Gastrocnemius medialis (tissue), 4 donors: ENCODE measurements around the gene TMCC3.

Experiments used
- CTCF ChIP-seq, 5 experiments: fragments of 450-650 bp in 3 of 5; fragments of 200-600 bp in 2 of 5; sonication (generic) in 2 of 5; IDR thresholded peaks in 4 of 5; conservative IDR thresholded peaks in 1 of 5; 1 replicate in 4 of 5; 2 replicates in 1 of 5; pipeline ENCODE4 v1.5.1; 2016 to 2019; ENCODE audit warnings: antibody characterized with exemption in 5 of 5, mild to moderate bottlenecking in 3 of 5, moderate library complexity in 3 of 5
- POLR2A ChIP-seq, 2 donors: fragments of 450-650 bp; IDR thresholded peaks; one replicate each; pipeline ENCODE4 v1.6.1; 2017; ENCODE audit warnings: antibody characterized with exemption in 2 of 2, mild to moderate bottlenecking in 2 of 2, moderate library complexity in 2 of 2

GRCh38 chr12:94560431-94561221, 89.7 kb downstream of the TMCC3 start:
- TF ChIP-seq CTCF (IDR thresholded peaks at IDR 0.05 in 4 of 5, conservative IDR thresholded peaks at IDR 0.05 in 1 of 5), result no peak
- TF ChIP-seq POLR2A (IDR thresholded peaks at IDR 0.05), result no peak
